Stimulated activated CD8-positive, alpha-beta memory T cell treated with anti-CD3 and anti-CD28 coated beads, Interleukin-7, amount 100 ng/mL, for 24 hours (primary cell): ENCODE measurements around the gene C11orf54.

Experiments
- DNase-seq: peaks from one replicate; pipeline ENCODE4 v3.0.0-alpha.2; 2020; ENCODE audit warnings: low read depth

Gene C11orf54

DNA sequence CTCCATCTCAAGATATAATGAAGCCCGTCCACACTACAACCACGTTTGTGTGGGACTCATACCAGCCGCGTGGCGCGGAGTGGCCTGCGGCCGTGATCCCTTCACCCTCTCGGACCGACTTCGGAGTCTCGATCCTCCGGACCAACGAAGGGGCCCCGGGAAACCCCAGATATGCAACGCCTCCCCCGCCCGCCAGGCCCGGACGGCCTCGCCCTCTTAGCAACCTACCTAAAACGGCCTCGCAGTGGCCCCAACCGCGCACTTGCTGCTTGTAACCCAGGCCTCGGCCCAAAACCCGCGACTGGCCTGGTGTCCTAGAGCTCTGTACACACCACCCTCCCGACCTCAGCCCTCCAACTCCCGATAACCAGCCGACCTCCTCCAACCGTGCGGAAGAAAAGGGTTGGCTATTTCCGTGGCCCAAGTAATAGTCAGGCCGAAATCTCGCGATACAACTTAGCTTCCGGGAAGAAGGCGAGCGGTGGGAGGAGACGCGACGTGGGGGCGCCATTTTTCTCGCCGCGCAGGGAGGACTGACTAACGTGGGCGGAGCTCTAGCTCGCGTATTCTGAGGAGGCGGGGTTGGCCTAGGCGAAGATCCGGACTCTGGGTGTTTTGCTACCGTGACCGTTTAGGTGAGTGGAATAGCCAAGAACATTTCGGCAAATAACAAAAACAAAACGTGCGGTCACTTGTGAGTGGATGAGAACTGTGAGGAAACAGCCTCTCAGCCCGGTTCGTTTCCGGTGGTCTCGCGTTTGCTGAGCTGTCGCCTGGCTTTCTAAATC is at the start of gene C11orf54, which contains the start of gene TAF1D:
TSS of gene C11orf54 (plus strand) at position 579 of the 788 bp plus-strand sequence. CDS start 5,722 bp downstream, outside the sequence.
TSS of gene TAF1D (minus strand) at position 402 of the 788 bp plus-strand sequence. CDS start 2,191 bp downstream, outside the sequence.
- peak; percentile 87 for DNase-seq

- no peak for DNase-seq
Observed at GRCh38 chr11:93694109-93694508, 47.4 kb upstream of the C11orf54 start.

GRCh38 chr11:93694557-93694956 is 46.9 kb upstream of the C11orf54 start:
- DNase-seq, result no peak

DNA sequence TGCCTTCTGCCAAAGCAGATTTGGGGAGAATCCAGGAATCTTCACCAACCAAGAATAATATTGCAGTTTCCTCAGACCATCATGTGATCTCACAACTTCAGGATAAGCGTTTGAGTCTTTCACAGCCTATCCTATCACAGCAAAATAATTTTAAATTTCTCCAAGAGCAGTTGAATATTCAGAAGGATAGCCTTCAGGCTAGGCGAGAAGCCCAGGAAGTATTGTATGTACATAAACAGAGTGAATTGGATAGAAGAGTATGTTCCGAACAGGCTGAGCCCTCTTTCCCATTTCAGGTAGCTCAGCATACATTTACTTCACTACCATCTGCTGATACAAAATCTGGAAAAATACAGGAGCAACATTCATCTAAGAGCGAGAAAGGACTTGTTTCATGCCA is 43.9 kb upstream of the C11orf54 start:
- no peak for DNase-seq

DNA sequence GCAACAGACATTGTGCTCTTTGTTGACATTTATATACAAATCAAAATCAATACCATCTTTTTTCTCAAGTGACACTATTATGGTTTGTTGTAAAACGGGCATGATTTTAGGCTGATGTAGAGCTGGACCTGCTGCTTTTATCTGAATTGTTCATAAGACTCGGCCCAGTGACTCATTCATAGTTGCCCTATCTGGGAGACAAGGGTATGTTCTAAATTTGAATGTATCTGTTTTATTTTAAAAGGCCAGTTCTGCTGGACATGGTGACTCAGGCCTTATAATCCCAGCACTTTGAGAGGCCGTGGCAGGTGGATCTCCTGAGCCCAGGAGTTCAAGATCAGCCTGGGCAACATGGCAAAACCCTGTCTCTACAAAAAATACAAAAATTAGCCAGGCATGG is 40.6 kb upstream of the C11orf54 start:
- no peak for DNase-seq

DNA sequence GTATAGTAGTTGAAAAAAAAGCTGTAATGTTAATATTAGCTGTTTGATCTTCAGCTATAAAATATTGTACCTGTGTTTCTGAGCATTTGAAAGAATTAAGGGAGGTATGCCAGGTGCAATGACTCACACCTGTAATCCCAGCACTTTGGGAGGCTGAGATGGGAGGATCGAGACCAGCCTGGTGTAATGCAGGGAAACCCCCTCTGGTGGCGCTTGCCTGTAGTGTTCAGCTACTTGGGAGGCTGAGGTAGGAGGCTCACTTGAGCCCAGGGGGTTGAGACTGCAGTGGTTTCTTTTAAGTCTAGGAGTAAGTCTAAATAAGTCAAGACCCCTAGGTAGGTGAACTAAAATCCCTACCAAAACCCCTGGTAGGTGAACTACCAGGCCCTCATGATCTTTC is 37.2 kb upstream of the C11orf54 start:
- DNase-seq, result no peak

DNA sequence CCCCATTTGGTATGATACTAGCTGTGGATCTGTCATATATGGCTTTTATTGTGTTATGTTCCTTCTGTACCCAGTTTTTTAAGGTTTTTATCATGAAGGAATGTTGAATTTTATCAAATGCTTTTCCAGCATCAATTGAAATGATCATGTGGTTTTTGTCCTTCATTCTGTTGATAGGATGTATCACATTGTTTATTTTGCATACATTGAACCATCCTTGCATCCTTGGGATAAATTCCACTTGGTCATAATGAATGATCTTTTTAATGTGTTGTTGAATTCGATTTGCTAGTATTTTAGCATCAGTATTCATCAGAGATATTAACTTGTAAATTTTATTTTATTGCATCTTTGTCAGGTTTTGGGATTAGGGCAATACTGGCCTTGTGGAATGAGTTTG is 31.2 kb upstream of the C11orf54 start:
- no peak for DNase-seq

DNA sequence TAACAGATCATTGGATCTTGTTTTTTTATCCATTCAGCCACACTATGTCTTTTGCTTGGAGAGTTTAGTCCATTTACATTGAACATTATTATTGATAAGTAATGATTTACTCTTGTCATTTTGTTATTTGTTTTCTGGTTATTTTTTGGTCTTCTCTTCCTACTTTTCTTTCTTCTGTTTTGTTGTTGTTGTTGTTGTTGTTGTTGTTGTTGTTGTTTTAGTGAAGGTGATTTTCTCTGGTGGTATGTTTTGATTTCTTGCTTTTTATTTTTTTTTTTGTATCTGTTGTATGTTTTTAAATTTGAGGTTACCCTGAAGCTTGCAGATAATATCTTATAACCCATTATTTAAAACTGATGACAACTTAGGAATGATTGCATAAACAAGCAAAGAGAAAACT is 28.8 kb upstream of the C11orf54 start:
- no peak for DNase-seq

GRCh38 chr11:93715797-93716396 is 25.6 kb upstream of the C11orf54 start:
- no peak for DNase-seq

DNA sequence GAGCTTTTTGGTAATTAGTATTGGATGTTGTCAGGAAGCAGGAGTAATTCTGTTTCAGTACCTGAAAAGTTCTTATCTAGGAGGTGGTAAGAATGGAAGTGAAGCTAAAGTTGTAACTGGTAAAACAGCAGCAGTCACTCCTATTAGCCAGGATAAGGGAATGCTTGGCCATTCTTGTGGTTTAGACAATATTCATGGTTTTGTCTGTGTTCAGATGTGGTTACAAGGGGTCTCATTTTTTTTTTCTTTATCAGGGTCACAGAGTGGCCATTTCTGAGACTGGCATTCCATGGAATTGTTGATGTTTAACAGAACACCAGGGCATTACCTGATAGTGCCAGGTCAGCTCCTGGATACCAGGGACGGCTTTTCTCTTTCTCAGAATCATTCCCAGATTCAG is 24.0 kb upstream of the C11orf54 start:
- no peak for DNase-seq

DNA sequence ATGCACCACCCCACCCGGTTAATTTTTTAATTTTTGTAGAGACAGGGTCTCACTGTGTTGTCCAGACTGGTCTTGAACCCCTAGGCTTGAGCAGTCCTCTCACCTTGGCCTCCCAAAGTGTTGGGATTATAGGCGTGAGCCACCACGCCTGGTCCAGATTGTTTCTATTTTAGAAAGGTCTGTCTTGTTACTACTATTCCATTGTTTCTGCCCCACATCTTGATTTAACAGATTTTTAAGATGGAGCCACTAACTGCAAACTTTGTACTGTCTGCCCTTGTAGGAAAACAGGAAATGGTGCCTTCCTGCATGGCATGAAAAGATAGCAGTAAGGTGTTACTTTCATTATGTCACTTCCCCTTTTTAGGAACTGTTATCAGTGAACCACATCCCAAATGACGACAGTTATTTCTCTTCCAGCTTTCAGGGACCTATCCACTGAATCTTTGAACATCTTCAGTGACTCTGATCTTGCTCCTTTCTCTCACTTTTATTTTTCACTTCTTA is 23.4 kb upstream of the C11orf54 start:
- DNase-seq, result no peak

DNA sequence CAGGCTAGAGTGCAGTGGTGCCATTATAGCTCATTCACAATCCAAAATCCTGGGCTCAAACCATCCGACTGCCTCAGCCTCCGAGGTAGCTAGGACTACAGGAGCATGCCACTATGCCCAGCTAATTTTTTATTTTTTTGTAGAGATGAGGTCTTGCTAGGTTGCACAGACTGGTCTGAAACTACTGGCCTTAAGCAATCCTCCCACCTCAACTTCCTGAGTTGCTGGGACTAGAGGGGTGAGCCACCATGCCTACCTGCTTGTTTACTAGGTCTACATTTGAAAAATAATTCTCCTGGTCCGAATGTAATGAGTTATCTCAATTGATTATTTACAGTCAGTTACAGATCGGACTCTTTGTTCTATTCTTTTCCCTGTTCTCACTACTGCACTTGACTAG is 22.2 kb upstream of the C11orf54 start:
- DNase-seq, result no peak

- DNase-seq, result no peak
Observed at GRCh38 chr11:93720522-93720921, 20.9 kb upstream of the C11orf54 start.

GRCh38 chr11:93724089-93724488 is 17.4 kb upstream of the C11orf54 start:
- DNase-seq, result no peak

- no peak for DNase-seq
Observed at GRCh38 chr11:93727985-93728791, 13.3 kb upstream of the C11orf54 start.

- no peak for DNase-seq
Observed at GRCh38 chr11:93728792-93729128, 12.7 kb upstream of the C11orf54 start.

DNA sequence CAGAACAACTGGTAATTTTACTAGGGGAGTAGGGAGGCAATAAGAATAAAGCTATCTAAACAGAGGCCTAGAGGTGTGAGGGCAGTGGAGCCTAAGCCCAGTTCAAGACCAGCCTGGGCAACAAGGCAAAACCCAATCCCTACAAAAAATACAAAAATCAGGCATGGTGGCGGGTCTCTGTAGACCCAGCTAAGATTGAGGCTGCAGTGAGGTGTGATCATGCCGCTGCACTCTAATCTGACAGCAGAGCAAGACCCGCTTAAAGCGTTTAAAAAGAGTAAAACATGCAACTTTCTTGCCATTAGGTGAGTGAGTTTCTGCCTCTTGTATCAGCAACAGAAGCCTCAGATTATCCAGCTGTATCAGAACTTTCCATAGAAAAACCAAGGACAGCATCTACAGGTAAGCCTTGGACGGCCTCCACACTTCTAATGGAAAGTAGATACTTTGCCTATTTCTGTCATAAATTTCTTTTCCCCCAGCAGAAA is 12.3 kb upstream of the C11orf54 start:
- DNase-seq, result no peak

- DNase-seq, result no peak
Observed at GRCh38 chr11:93730108-93731107, 11.1 kb upstream of the C11orf54 start.

DNA sequence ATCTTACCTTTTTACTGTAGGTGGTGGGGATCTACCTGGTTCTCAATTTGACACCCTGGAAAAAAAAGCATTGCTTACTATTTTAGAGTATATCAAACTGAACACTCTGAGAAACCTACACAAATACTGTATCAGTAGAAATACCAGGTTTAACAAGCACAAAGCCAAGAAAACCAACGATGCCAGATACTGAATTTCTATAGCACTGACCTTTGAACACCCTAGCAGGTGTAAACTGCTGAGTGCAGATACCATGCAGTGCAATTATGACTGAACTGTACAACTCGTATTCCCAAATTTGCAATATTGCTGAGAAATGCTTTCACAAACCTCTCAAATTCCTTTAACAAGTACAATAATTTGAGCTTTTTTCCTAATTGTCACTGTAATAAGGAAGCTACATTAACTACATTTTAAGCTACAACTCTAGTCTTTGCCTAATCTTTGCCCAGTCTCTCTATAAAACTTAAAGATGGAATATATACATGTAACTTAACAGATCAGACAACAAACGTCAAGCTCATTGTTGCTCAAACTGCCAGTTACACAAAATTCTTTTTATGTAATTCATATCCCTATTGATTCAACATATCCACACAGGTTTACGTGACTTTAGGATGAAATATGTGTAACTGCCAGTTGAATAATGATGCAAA is 9.1 kb upstream of the C11orf54 start:
- no peak for DNase-seq

GRCh38 chr11:93733474-93733873 is 8.0 kb upstream of the C11orf54 start:
- no peak for DNase-seq
